Central memory CD8-positive, alpha-beta T cell (primary cell): Measurements from ENCODE around the gene BLVRA.

Source experiments
- ATAC-seq: fragments of 150-1000 bp; cut with Tn5 transposase; replicated peaks from 2 replicates; pipeline ENCODE4 v1.10.0; 2022; ENCODE audit warnings: mild to moderate bottlenecking, moderate FRiP score, moderate number of reproducible peaks; ENCODE audit not compliant: poor library complexity, severe bottlenecking; ENCODE audit errors: extremely low read depth
- DNase-seq, 2 donors: peaks; one replicate each; pipeline ENCODE4 v3.0.0; 2021; ENCODE audit warnings: low spot score in 2 of 2
- H3K27ac Mint-ChIP-seq: one replicate; pipeline ENCODE4 v1.8.0; 2022; ENCODE audit warnings: low read depth, mild to moderate bottlenecking, moderate library complexity, mixed read lengths
- H3K27me3 Mint-ChIP-seq: one replicate; pipeline ENCODE4 v1.8.0; 2022; ENCODE audit warnings: mixed read lengths
- H3K36me3 Mint-ChIP-seq: one replicate; pipeline ENCODE4 v1.8.0; 2022; ENCODE audit warnings: mild to moderate bottlenecking, moderate library complexity, mixed read lengths; ENCODE audit not compliant: insufficient read depth
- H3K4me1 Mint-ChIP-seq: one replicate; pipeline ENCODE4 v1.8.0; 2022; ENCODE audit warnings: mixed read lengths
- H3K4me3 Mint-ChIP-seq: one replicate; pipeline ENCODE4 v1.8.0; 2022; ENCODE audit warnings: mild to moderate bottlenecking, moderate library complexity, mixed read lengths
- H3K9me3 Mint-ChIP-seq: one replicate; pipeline ENCODE4 v1.8.0; 2022; ENCODE audit warnings: mixed read lengths

The BLVRA gene

DNA sequence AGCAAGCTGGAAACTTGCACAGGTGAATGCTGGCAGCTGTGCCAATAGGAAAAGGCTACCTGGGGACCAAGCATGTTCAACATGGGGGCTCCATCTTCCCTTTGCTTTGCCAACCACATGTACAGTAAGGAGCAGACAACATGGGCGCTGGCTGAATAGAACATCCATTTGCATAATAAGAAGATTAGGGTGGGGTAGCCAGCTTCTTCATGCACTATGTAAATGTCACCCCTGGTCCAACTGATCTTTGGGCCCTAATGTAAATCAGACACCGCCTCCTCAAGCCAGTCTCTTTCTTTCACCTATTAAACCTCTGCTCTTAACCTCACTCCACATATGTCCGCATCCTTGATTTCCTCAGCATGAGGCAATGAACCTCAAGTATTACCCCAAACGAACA, 84.8 kb downstream of the BLVRA start:
- H3K4me3 Mint-ChIP-seq, result no peak overlapping the region

DNA sequence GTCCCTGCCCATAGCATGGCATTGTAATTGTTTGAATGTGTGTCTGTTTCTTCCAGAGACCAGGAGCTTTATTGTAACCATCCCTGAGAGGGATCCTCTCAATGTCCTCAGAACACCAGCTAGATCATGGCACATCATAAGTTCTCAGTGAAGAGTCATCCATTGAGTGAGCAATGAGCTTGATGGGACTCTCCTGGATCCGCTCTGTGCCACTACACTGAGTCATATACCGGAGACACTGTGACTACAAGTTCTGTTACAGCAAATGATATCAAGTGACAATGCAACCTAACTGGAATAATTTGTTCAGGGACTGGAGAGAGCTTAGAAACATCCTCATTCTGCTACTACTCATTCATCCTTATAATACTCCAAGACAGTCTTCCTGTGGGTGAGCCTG, 85.8 kb downstream of the BLVRA start:
- Mint-ChIP-seq H3K36me3 (no peaks in the 10 kb centered on the region), H3K27ac (no peak overlapping the region), H3K9me3 (no peaks in the 10 kb centered on the region), H3K4me1 (no peaks in the 10 kb centered on the region), H3K4me3 (no peak overlapping the region), H3K27me3 (no peaks in the 10 kb centered on the region)
- no peak for ATAC-seq
- DNase-seq, result no peak

More for the DNA sequence above, 84.8 kb downstream of the BLVRA start:
- H3K36me3 Mint-ChIP-seq, result no peaks in the 10 kb centered on the region
- no peaks in the 10 kb centered on the region for H3K27me3 Mint-ChIP-seq
- ATAC-seq (no peak), DNase-seq (no peak)
- H3K9me3 Mint-ChIP-seq, result no peaks in the 10 kb centered on the region
- no peak overlapping the region for H3K27ac Mint-ChIP-seq
- H3K4me1 Mint-ChIP-seq, result peaks cover 5% of the 10 kb centered on the region

DNA sequence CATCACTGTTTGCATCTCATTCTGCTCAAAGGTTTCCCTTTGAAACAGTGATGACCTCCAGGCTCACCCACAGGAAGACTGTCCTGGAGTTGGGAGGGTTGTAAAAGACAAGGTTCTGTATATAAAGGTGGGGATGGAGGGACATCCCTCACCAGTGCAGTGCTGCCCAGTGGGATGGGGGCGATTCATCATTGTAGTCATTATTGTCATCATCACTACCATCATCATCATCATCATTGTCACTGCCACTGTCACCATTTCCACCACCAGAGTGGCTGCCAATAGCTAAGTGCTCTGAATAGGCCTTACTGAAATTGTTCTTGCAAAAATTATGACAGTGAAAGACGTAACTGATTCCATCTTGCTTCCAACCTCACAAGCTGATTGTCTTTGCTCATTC, 86.2 kb downstream of the BLVRA start:
- ATAC-seq, result no peak
- H3K27me3 Mint-ChIP-seq, result no peaks in the 10 kb centered on the region
- H3K36me3 Mint-ChIP-seq, result peaks cover 2% of the 10 kb centered on the region
- H3K4me1 Mint-ChIP-seq, result no peaks in the 10 kb centered on the region
- DNase-seq, result no peak
- H3K9me3 Mint-ChIP-seq, result no peaks in the 10 kb centered on the region
- no peak overlapping the region for H3K4me3 Mint-ChIP-seq
- H3K27ac Mint-ChIP-seq, result no peak overlapping the region

- ATAC-seq, result no peak
- H3K36me3 Mint-ChIP-seq, result peaks cover 2% of the 10 kb centered on the region
- H3K4me1 Mint-ChIP-seq, result no peaks in the 10 kb centered on the region
- no peak for DNase-seq
- no peaks in the 10 kb centered on the region for H3K9me3 Mint-ChIP-seq
- H3K27ac Mint-ChIP-seq, result no peak overlapping the region
- no peak overlapping the region for H3K4me3 Mint-ChIP-seq
- H3K27me3 Mint-ChIP-seq, result no peaks in the 10 kb centered on the region
Measured at GRCh38 chr7:43847496-43847895, 89.0 kb downstream of the BLVRA start.

- no peaks in the 10 kb centered on the region for H3K27me3 Mint-ChIP-seq
- H3K36me3 Mint-ChIP-seq, result peaks cover 2% of the 10 kb centered on the region
- H3K4me1 Mint-ChIP-seq, result no peaks in the 10 kb centered on the region
- H3K4me3 Mint-ChIP-seq, result no peak overlapping the region
- no peaks in the 10 kb centered on the region for H3K9me3 Mint-ChIP-seq
- DNase-seq, result no peak
- no peak for ATAC-seq
- no peak overlapping the region for H3K27ac Mint-ChIP-seq
Measured at GRCh38 chr7:43849047-43849446, 90.6 kb downstream of the BLVRA start.

GRCh38 chr7:43850348-43851116, 92.1 kb downstream of the BLVRA start:
- Mint-ChIP-seq H3K9me3 (no peaks in the 10 kb centered on the region), H3K4me3 (no peak overlapping the region), H3K27ac (no peak overlapping the region), H3K4me1 (no peaks in the 10 kb centered on the region), H3K36me3 (peaks cover 2% of the 10 kb centered on the region), H3K27me3 (no peaks in the 10 kb centered on the region)
- ATAC-seq (no peak), DNase-seq (no peak)

DNA sequence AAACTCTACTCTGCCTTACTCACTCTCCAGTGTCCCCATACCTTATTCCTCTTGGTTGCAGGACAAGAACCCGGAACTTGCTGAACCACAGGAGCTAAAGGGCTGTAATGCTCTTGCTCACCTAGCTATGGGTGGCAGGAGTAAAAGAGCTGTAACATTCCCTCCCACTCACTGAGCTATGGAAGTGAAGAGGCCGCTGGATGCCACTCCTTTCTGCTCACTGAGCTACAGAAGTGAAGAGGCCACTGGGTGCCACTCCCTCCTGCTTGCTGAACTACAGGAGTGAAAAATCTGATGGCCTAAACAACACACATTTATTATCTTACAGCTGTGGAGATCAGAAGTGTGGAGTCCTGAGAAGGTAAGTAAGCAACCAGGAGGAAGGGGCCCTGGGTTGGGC, 93.3 kb downstream of the BLVRA start:
- Mint-ChIP-seq H3K27me3 (no peaks in the 10 kb centered on the region), H3K9me3 (no peaks in the 10 kb centered on the region), H3K4me1 (no peaks in the 10 kb centered on the region), H3K36me3 (peaks cover 2% of the 10 kb centered on the region), H3K27ac (no peak overlapping the region), H3K4me3 (no peak overlapping the region)
- ATAC-seq (no peak), DNase-seq (no peak)

DNA sequence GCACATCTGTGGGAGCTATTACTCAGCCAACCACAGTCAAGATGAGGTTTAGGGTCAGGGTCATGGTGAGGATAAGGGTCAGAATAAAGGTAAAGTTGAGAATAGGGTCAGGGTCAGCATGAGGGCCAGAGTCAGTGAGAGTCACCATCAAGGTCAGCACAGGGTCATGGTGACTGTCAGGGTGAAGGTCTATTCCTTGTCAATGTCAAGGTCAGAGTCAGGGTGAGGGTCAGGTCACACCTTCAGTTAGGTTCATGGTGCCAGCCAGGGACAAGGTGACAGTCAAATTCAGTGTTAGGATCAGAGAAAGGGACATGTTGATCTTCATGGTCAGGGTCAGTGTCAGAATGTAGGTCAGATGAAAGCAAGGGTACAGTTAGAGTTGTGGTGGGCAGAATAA, 96.7 kb downstream of the BLVRA start:
- Mint-ChIP-seq H3K27me3 (no peaks in the 10 kb centered on the region), H3K27ac (no peak overlapping the region), H3K36me3 (no peaks in the 10 kb centered on the region), H3K4me1 (no peaks in the 10 kb centered on the region), H3K9me3 (no peaks in the 10 kb centered on the region), H3K4me3 (no peak overlapping the region)
- ATAC-seq (no peak), DNase-seq (no peak)

DNA sequence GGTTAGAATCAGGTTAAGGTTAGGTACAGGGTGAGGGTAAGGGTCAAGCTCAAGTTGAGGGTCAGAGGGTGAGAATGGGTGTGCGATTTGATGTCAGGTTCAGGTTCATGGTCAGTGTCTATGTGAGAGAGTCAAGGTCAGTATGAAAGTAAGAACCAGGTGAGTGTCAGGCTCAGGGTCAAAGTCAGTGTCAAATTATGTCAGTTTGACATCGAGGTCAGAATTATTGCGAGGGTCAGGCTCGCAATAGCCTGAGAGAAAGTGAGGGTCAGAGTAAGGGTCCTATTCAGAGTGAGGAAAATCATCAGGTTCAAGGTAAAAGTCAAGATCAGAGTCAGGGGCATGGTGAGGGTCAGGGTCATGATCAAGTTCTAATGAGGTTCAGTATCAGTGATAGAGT, 97.8 kb downstream of the BLVRA start:
- Mint-ChIP-seq H3K4me1 (no peaks in the 10 kb centered on the region), H3K27ac (no peak overlapping the region), H3K27me3 (no peaks in the 10 kb centered on the region), H3K9me3 (no peaks in the 10 kb centered on the region), H3K36me3 (no peaks in the 10 kb centered on the region), H3K4me3 (no peak overlapping the region)
- ATAC-seq, result no peak
- DNase-seq, result no peak
